Liver (tissue), 9 donors: ENCODE data around the gene IFNGR1. TPM values are rescaled to one million over a fixed set of nuclear protein-coding genes. Genes with fewer than 3 reads are reported as not detected.

Experiments
- DNase-seq: peaks from one replicate; pipeline ENCODE4 v3.0.0-alpha.2; 2017; ENCODE audit warnings: low spot score
- H3K27ac ChIP-seq, 2 donors: one replicate each; pipeline ENCODE4 v1.7.0; 2013; ENCODE audit warnings: inconsistent platforms in 2 of 2, low read length in 2 of 2, control low read depth in 1 of 2, low read depth in 1 of 2, mild to moderate bottlenecking in 1 of 2
- H3K27me3 ChIP-seq, 4 donors: one replicate each; pipeline versions ENCODE4 v1.6.1 to v1.7.0; 2013; ENCODE audit warnings: low read length in 3 of 4, inconsistent platforms in 1 of 4, mild to moderate bottlenecking in 1 of 4, moderate library complexity in 1 of 4; ENCODE audit not compliant: control insufficient read depth in 4 of 4, insufficient read depth in 4 of 4
- H3K36me3 ChIP-seq, 4 donors: one replicate each; pipeline versions ENCODE4 v1.6.1 to v1.7.0; 2013; ENCODE audit warnings: low read length in 3 of 4, mild to moderate bottlenecking in 3 of 4, low read depth in 1 of 4, moderate library complexity in 1 of 4; ENCODE audit not compliant: control insufficient read depth in 4 of 4, insufficient read depth in 3 of 4
- H3K4me1 ChIP-seq, 4 donors: one replicate each; pipeline versions ENCODE4 v1.6.1 to v1.7.0; 2013; ENCODE audit warnings: low read length in 3 of 4, mild to moderate bottlenecking in 3 of 4, moderate library complexity in 1 of 4; ENCODE audit not compliant: control insufficient read depth in 4 of 4, insufficient read depth in 4 of 4
- H3K4me3 ChIP-seq, 3 donors: one replicate each; pipeline versions ENCODE4 v1.6.1 to v1.7.0; 2013; ENCODE audit warnings: low read length in 3 of 3, control low read depth in 1 of 3, low read depth in 1 of 3, mild to moderate bottlenecking in 1 of 3
- H3K9ac ChIP-seq, 2 donors: one replicate each; pipeline ENCODE4 v1.7.0; 2013; ENCODE audit warnings: low read length in 2 of 2, mild to moderate bottlenecking in 2 of 2, moderate library complexity in 2 of 2, control low read depth in 1 of 2, low read depth in 1 of 2
- H3K9me3 ChIP-seq, 4 donors: one replicate each; pipeline versions ENCODE4 v1.6.1 to v1.7.0; 2013; ENCODE audit warnings: low read length in 3 of 4; ENCODE audit not compliant: control insufficient read depth in 4 of 4
- EGR1 ChIP-seq, 2 donors: IDR thresholded peaks; 2 replicates each; pipeline ENCODE4 v1.6.1; 2016 to 2018; ENCODE audit warnings: antibody characterized with exemption in 2 of 2, low read depth in 2 of 2
- FOXA1 ChIP-seq: IDR thresholded peaks from 2 replicates; pipeline ENCODE4 v1.6.1; 2016; ENCODE audit warnings: antibody characterized with exemption
- FOXA2 ChIP-seq: IDR thresholded peaks from 2 replicates; pipeline ENCODE4 v1.6.1; 2016; ENCODE audit warnings: antibody characterized with exemption
- GABPA ChIP-seq, 2 donors: IDR thresholded peaks in 1 of 2; conservative IDR thresholded peaks in 1 of 2; 2 replicates each; pipeline ENCODE4 v1.6.1; 2016; ENCODE audit warnings: antibody characterized with exemption in 2 of 2, mild to moderate bottlenecking in 1 of 2, moderate library complexity in 1 of 2
- HNF4A ChIP-seq, 2 donors: conservative IDR thresholded peaks; 2 replicates each; pipeline ENCODE4 v1.6.1; 2016; ENCODE audit warnings: antibody characterized with exemption in 2 of 2, mild to moderate bottlenecking in 2 of 2
- HNF4G ChIP-seq: IDR thresholded peaks from 2 replicates; pipeline ENCODE4 v1.6.1; 2016; ENCODE audit warnings: antibody characterized with exemption
- JUND ChIP-seq, 2 donors: IDR thresholded peaks; 2 replicates each; pipeline ENCODE4 v1.6.1; 2016; ENCODE audit warnings: antibody characterized with exemption in 2 of 2
- RAD21 ChIP-seq, 2 donors: IDR thresholded peaks; 2 replicates each; pipeline ENCODE4 v1.6.1; 2016; ENCODE audit warnings: antibody characterized with exemption in 2 of 2, mild to moderate bottlenecking in 2 of 2
- REST ChIP-seq: IDR thresholded peaks from 2 replicates; pipeline ENCODE4 v1.6.1; 2016; ENCODE audit warnings: antibody characterized with exemption, mild to moderate bottlenecking
- SP1 ChIP-seq: IDR thresholded peaks from 2 replicates; pipeline ENCODE4 v1.6.1; 2018; ENCODE audit warnings: antibody characterized with exemption, mild to moderate bottlenecking
- TAF1 ChIP-seq: conservative IDR thresholded peaks from 2 replicates; pipeline ENCODE4 v1.6.1; 2016; ENCODE audit warnings: antibody characterized with exemption, mild to moderate bottlenecking
- YY1 ChIP-seq: IDR thresholded peaks from 2 replicates; pipeline ENCODE4 v1.6.1; 2016; ENCODE audit warnings: antibody characterized with exemption, mild to moderate bottlenecking
- ZBTB33 ChIP-seq: IDR thresholded peaks from 2 replicates; pipeline ENCODE4 v1.6.1; 2016; ENCODE audit warnings: antibody characterized with exemption
- WGBS: extraction: QIAGEN DNeasy Blood & Tissue Kit; methylation state at CpG from one replicate; pipeline ENCODE4 v1.1.7; 2013; 5-methylcytosine and 5-hydroxymethylcytosine counted together
- polyA plus RNA-seq, 2 donors: library from polyadenylated mRNA; stranded (reverse) in 1 of 2; unstranded in 1 of 2; fragments of 200-250 nt in 1 of 2; fragments of >200 nt in 1 of 2; fragmentation: Nextera tagmentation in 1 of 2; extraction: Ambion mirVana in 1 of 2; gene quantifications; one replicate each; pipeline versions ENCODE4 v1.2.1 to v1.2.3, GENCODE V29; 2013 to 2015
- total RNA-seq, 2 donors: library from RNA; depleted of rRNA; stranded (reverse); fragments of >200 nt; gene quantifications; one replicate each; pipeline ENCODE4 v1.2.3, GENCODE V29; 2014
- TF ChIP-seq, protein P1 (sequence below): IDR thresholded peaks from 2 replicates; pipeline ENCODE4 v1.6.1; 2016; ENCODE audit warnings: antibody characterized with exemption
- TF ChIP-seq, protein P2 (sequence below): IDR thresholded peaks from 2 replicates; pipeline ENCODE4 v1.6.1; 2016; ENCODE audit warnings: antibody characterized with exemption
- donor health status: healthy.
- donor health status: healthy.
- donor health status: healthy.
- donor health status: healthy.
- donor health status: healthy.

The IFNGR1 gene
- total and polyA plus RNA-seq, 4 donors = 33.9 to 57.8 (median 39.0) TPM

DNA sequence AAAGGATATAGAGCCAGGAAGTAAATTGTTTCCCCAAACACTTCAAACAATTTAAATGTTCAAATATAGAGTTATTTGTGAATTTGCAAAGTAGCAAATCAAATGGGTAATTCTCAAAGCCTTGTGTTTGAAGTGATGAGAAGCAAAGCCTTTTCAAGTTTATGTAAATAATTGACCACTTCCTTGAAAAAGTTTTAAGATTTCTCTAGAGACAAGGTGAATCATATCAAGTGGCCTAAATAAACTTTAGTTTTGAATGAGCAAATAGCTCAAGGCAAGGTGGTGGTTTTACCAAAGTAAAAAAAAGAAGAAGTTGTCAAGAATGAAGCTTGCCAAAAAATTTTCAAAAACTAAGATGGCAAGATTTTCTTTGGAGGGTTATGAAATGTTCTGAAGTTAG is 42.6 kb upstream of the IFNGR1 start:
- H3K4me1 ChIP-seq = peaks cover 0 to 3% (median 0%) of the 10 kb centered on the region in 4 donors

GRCh38 chr6:137261361-137261760 is 42.2 kb upstream of the IFNGR1 start:
- peaks cover 0 to 3% (median 0%) of the 10 kb centered on the region in 4 donors for H3K4me1 ChIP-seq
- H3K9ac ChIP-seq = no peak overlapping the region
- no peak overlapping the region for H3K4me3 ChIP-seq
- no peaks in the 10 kb centered on the region for H3K9me3 ChIP-seq
- no peaks in the 10 kb centered on the region for H3K36me3 ChIP-seq
- 67% methylated on average over 3 of the region's 3 CpGs for WGBS
- H3K27me3 ChIP-seq = no peaks in the 10 kb centered on the region
- DNase-seq = no peak
- H3K27ac ChIP-seq = no peak overlapping the region
- TF ChIP-seq FOXA2 (no peak), REST (no peak), SP1 (no peak), JUND (IDR thresholded peaks at IDR 0.05) (no peak), FOXA1 (no peak), EGR1 (IDR thresholded peaks at IDR 0.05; ENCODE audit: low read depth in 2 of 2) (no peak), ZBTB33 (no peak), TAF1 (no peak)
- TF ChIP-seq, protein P1, sequence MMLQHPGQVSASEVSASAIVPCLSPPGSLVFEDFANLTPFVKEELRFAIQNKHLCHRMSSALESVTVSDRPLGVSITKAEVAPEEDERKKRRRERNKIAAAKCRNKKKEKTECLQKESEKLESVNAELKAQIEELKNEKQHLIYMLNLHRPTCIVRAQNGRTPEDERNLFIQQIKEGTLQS = no peak
- TF ChIP-seq, protein P2, sequence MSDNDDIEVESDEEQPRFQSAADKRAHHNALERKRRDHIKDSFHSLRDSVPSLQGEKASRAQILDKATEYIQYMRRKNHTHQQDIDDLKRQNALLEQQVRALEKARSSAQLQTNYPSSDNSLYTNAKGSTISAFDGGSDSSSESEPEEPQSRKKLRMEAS = no peak

More for the DNA sequence above, 42.6 kb upstream of the IFNGR1 start:
- no peak for DNase-seq
- Histone ChIP-seq H3K27ac (no peak overlapping the region), H3K9ac (no peak overlapping the region), H3K36me3 (no peaks in the 10 kb centered on the region), H3K27me3 (no peaks in the 10 kb centered on the region), H3K4me3 (no peak overlapping the region), H3K9me3 (no peaks in the 10 kb centered on the region)
- TF ChIP-seq REST (no peak), FOXA1 (no peak), TAF1 (no peak), RAD21 (IDR thresholded peaks at IDR 0.05) (no peak), ZBTB33 (no peak), HNF4G (no peak), HNF4A (conservative IDR thresholded peaks at IDR 0.05) (no peak), YY1 (no peak), FOXA2 (no peak), GABPA (IDR thresholded peaks at IDR 0.05 in 1 of 2, conservative IDR thresholded peaks at IDR 0.05 in 1 of 2) (no peak)
- TF ChIP-seq, protein P2 = no peak
